ENCODE measurements around the gene KCNQ1. TPM values are rescaled to one million over a fixed set of nuclear protein-coding genes. Genes with fewer than 3 reads are reported as not detected.
A peak's percentile ranks its signal among the peaks of the same experiment; 100 is the strongest.

KCNQ1 gene
- total RNA-seq, 1 donor from 2014 or later: 4.8 TPM

DNA sequence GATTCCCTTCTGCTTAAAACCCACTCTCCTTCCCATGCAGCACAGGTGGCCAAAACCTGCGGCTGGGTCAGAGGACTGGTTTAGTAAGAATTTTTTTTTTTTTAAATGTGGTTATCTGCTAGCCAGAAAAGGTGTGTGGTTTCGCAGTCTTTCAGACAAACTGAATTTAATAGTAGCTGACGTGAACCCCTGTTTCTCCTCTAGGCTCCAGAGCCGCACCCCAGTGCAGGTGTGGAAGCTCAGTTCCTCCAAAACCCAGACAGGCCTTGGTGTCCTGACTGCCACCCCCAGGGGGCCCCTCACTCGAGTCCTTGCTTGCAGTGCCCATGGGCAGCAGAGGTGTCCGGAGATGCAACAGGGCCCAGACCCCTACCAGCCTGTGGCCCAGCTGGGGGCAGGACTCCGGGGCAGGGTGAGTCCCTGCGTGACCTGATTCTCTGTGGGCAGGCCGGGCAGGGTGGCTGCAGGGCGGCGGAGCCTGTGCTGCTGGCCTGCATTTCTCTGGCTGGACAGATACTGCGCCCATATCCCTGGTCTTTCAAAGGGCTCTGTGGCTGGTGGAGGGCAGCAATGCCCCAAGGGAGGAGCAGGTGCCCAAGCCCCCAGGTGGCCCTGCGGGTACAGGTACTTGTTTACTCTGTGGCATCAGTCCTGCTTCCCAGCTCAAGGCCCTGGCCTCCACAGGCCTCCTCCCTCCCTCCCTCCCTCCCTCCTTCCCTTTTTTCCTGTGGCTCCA is 15.2 kb downstream of the KCNQ1 start:
- Mint-ChIP-seq H3K36me3 (no peaks in the 10 kb centered on the region), H3K4me3 (no peak overlapping the region)

DNA sequence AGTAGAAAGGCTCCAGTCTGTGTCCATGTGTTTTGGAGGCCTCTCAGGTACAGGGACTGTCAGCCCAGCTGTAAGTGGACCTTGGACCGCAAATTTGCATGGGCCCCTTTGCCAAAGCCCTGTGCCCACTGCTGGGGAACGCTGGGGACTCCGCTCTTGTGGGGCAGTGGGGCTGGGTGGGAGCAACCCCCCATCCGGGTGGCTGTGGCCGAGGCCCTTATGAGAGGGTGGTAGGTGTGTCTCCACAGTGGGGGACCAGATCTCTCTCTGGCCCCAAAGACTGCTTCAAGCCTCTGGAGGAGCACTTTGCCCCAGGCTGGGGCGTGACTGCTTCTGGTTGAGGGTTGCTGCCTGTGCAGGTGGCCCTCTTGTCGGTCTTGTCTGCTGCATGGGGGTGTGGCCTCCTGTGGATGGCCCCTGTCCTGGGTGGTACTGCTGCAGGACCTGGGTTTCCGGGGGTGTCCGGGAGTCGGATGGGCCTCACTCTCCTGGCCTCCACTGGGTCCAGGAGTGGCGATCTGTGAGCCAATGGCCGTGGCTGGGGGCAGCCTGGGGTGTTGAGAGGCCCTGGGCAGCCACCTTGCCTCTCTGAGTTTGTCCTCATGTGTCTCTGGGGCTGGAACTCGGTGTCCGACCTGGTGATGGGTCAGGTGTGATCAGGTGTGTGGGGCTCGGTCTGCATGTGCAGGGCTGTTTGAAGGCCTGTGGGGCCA is 15.9 kb downstream of the KCNQ1 start:
- no peak overlapping the region for H3K4me3 Mint-ChIP-seq
- no peak overlapping the region for H3K27ac Mint-ChIP-seq
- no peaks in the 10 kb centered on the region for H3K9me3 Mint-ChIP-seq
- H3K27me3 Mint-ChIP-seq: peaks cover 23% of the 10 kb centered on the region
- TF ChIP-seq, protein P1, sequence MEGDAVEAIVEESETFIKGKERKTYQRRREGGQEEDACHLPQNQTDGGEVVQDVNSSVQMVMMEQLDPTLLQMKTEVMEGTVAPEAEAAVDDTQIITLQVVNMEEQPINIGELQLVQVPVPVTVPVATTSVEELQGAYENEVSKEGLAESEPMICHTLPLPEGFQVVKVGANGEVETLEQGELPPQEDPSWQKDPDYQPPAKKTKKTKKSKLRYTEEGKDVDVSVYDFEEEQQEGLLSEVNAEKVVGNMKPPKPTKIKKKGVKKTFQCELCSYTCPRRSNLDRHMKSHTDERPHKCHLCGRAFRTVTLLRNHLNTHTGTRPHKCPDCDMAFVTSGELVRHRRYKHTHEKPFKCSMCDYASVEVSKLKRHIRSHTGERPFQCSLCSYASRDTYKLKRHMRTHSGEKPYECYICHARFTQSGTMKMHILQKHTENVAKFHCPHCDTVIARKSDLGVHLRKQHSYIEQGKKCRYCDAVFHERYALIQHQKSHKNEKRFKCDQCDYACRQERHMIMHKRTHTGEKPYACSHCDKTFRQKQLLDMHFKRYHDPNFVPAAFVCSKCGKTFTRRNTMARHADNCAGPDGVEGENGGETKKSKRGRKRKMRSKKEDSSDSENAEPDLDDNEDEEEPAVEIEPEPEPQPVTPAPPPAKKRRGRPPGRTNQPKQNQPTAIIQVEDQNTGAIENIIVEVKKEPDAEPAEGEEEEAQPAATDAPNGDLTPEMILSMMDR (conservative IDR thresholded peaks at IDR 0.05): no peak
- peak; percentile 67 for DNase-seq (ENCODE audit: extremely low spot score, unreplicated experiment)
- no peaks in the 10 kb centered on the region for H3K36me3 Mint-ChIP-seq
- H3K4me1 Mint-ChIP-seq (ENCODE audit: unreplicated experiment): no peaks in the 10 kb centered on the region

More for the DNA sequence above, 15.2 kb downstream of the KCNQ1 start:
- peaks cover 28% of the 10 kb centered on the region for H3K27me3 Mint-ChIP-seq
- TF ChIP-seq, protein P1 (conservative IDR thresholded peaks at IDR 0.05): no peak
- no peaks in the 10 kb centered on the region for H3K9me3 Mint-ChIP-seq
- no peak for DNase-seq (ENCODE audit: extremely low spot score, unreplicated experiment)
- no peak overlapping the region for H3K27ac Mint-ChIP-seq
- H3K4me1 Mint-ChIP-seq (ENCODE audit: unreplicated experiment): no peaks in the 10 kb centered on the region

DNA sequence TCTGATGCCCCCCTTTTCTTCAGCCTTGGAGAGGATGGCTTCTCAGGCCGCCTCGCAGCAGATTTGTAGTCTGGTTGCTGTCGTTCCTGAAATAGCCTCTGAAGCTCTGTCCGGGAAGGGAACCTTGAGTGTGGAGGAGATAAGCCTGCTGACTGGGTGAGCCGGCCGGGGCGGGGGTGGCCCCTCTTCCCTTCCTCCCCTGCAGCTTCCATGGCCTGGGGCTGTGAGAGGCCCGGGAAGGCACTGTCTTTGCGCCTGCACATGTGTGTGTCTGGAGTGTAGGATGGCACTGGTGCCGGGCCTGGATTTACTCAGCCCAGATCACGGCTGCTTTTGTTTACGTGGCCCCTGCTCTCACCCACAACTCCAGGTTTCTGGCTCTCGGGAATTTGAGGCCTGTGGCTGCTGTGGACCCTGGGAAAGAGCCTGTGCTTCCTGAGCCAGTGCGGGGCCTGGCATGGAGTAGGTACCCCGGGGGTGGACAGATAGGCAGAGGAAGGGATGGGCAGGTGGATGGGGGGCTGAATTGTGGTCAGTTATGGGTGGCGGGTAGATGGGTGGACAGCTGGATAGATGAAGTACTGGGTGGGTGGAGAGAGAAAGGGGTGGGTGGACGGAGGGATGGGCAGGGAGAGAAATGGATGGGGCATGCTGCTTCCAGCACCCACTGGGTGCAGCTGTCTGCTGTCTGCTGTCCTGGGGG is 16.6 kb downstream of the KCNQ1 start:
- Mint-ChIP-seq H3K9me3 (no peaks in the 10 kb centered on the region), H3K36me3 (no peaks in the 10 kb centered on the region), H3K4me1 (ENCODE audit: unreplicated experiment) (no peaks in the 10 kb centered on the region), H3K27me3 (peaks cover 20% of the 10 kb centered on the region), H3K4me3 (no peak overlapping the region), H3K27ac (no peak overlapping the region)
- peak; percentile 64 for DNase-seq (ENCODE audit: extremely low spot score, unreplicated experiment)
- TF ChIP-seq, protein P1 (conservative IDR thresholded peaks at IDR 0.05): no peak

DNA sequence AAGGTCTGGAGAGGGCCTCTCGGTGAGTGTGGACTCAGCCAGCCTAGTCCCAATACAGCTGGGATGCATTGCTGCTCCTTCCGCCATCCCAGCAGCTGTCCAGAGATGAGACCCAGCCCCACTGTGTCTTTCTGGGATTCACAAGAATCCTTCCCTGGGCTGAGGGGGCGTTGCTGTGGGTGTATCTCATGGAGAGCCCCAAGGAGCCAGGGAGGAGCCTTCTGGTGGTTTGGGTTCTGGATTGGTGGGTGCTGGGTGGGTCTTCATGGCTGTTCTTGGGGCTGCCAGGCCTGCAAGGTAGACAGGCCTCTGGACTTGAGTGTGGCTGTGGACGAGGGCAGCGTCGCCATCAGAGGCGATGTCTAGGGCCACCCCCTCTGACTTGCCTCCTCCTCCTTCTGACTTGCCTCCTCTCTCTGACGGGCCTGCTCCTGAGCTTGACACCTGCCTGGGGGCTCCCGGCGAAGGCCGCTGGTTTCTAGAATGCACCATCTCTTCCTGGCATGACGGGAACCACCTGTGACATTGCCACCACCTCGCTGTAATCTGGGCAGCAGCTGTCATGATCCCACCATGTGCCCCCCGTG is 17.2 kb downstream of the KCNQ1 start:
- no peak for DNase-seq (ENCODE audit: extremely low spot score, unreplicated experiment)
- H3K27ac Mint-ChIP-seq: no peak overlapping the region
- H3K4me3 Mint-ChIP-seq: no peak overlapping the region
- H3K27me3 Mint-ChIP-seq: peaks cover 18% of the 10 kb centered on the region
- H3K36me3 Mint-ChIP-seq: no peaks in the 10 kb centered on the region
- no peaks in the 10 kb centered on the region for H3K4me1 Mint-ChIP-seq (ENCODE audit: unreplicated experiment)
- no peaks in the 10 kb centered on the region for H3K9me3 Mint-ChIP-seq
- TF ChIP-seq, protein P1 (conservative IDR thresholded peaks at IDR 0.05): no peak

DNA sequence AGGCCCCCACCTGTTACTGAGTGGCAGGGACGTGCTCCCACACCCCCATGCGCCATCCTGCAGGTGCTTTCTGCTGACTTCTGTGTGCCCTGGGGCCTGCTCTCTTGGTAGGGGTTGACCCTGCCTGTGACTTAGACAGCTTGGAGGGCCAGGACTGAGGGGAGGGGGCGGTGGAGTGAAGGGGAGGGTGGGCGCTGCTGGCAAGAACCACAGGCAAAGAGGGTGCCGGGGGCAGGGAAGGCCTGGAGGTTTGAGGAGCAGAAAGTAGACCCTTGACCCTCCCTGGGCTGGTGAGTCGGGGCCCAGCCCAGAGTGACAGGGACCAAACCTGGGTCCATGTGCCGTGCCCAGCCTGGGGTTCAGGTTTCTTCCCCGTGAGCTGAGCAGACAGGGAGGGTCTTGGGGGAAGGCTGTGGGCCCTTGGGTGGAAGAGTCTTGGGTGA is 17.8 kb downstream of the KCNQ1 start:
- Mint-ChIP-seq H3K4me1 (ENCODE audit: unreplicated experiment) (no peaks in the 10 kb centered on the region), H3K27ac (no peak overlapping the region), H3K9me3 (no peaks in the 10 kb centered on the region), H3K27me3 (peaks cover 13% of the 10 kb centered on the region), H3K36me3 (no peaks in the 10 kb centered on the region), H3K4me3 (no peak overlapping the region)
- TF ChIP-seq, protein P1 (conservative IDR thresholded peaks at IDR 0.05): no peak
- DNase-seq (ENCODE audit: extremely low spot score, unreplicated experiment): no peak

Data from type B pancreatic cell (in vitro differentiated cells).